HL-60 (cell line): ENCODE measurements around the gene ECSCR.

Experiments used
- DNase-seq, 2 experiments: peaks; one replicate each; pipeline ENCODE4 v3.0.0-alpha.2; 2010 to 2020; ENCODE audit warnings: low read depth in 1 of 2, low spot score in 1 of 2
- H3K27ac ChIP-seq: fragments of 250-450 bp; sonication (Bioruptor Pico); replicated peaks from 2 replicates; pipeline ENCODE4 v1.5.1; 2020; ENCODE audit warnings: mild to moderate bottlenecking, moderate library complexity
- H3K27me3 ChIP-seq: fragments of 250-450 bp; sonication (Bioruptor Pico); 2 replicates; pipeline ENCODE4 v1.5.1; 2021; ENCODE audit warnings: mild to moderate bottlenecking, moderate library complexity; ENCODE audit not compliant: insufficient read depth, poor library complexity, severe bottlenecking
- H3K4me3 ChIP-seq: replicated peaks from 2 replicates; pipeline ENCODE4 v1.5.1; 2011; ENCODE audit warnings: mild to moderate bottlenecking, control low read depth, low read length; ENCODE audit not compliant: insufficient read depth
- GABPA ChIP-seq: IDR thresholded peaks from 2 replicates; pipeline ENCODE4 v1.6.1; 2012; ENCODE audit warnings: low read depth
- POLR2AphosphoS5 ChIP-seq: IDR thresholded peaks from 2 replicates; pipeline ENCODE4 v1.6.1; 2012; ENCODE audit warnings: low read depth
- SPI1 ChIP-seq: IDR thresholded peaks from 2 replicates; pipeline ENCODE4 v1.6.1; 2012; ENCODE audit warnings: low read depth, mild to moderate bottlenecking, borderline replicate concordance
- TF ChIP-seq, protein P1 (sequence below): IDR thresholded peaks from one replicate; pipeline ENCODE4 v1.5.1; 2011; ENCODE audit warnings: low read length, control low read depth, inconsistent platforms; ENCODE audit not compliant: insufficient read depth
- TF ChIP-seq, protein P2 (sequence below): IDR thresholded peaks from 2 replicates; pipeline ENCODE4 v1.6.1; 2012; ENCODE audit warnings: low read depth; ENCODE audit not compliant: insufficient replicate concordance

Gene ECSCR

DNA sequence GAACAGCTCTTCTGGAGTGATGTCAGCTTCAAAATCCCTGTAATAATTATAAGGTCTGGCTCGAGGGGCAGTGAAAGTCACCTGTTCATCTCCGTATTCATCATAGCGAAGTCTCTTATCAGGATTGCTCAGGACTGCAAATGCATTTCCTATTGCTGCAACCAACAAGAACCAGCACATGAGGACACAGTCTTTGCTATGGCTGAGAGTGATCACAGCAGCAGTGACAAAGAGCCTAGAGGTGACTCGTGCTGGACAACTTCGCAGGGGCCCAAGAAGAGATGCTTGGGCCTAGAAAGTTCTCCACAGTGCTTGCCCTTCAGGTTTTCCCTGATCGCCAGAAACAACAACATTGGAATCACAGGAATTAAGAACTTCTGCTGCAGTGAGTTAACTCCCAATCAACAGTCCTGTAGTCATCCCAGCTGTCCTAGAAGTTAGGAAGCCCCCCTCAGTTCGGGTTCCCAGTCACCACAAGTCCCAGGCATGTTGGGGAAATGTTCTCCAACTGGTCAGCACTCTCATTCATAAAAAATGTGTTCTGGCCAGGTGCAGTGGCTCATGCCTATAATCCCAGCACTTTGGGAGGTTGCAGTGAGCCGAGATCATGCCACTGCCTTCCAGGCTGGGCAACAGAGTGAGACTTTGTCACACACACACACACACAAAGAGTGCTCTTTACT, 36.2 kb downstream of the ECSCR start:
- DNase-seq = no peak
- TF ChIP-seq, protein P1, sequence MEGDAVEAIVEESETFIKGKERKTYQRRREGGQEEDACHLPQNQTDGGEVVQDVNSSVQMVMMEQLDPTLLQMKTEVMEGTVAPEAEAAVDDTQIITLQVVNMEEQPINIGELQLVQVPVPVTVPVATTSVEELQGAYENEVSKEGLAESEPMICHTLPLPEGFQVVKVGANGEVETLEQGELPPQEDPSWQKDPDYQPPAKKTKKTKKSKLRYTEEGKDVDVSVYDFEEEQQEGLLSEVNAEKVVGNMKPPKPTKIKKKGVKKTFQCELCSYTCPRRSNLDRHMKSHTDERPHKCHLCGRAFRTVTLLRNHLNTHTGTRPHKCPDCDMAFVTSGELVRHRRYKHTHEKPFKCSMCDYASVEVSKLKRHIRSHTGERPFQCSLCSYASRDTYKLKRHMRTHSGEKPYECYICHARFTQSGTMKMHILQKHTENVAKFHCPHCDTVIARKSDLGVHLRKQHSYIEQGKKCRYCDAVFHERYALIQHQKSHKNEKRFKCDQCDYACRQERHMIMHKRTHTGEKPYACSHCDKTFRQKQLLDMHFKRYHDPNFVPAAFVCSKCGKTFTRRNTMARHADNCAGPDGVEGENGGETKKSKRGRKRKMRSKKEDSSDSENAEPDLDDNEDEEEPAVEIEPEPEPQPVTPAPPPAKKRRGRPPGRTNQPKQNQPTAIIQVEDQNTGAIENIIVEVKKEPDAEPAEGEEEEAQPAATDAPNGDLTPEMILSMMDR = no peak
- TF ChIP-seq SPI1 (no peak), GABPA (no peak), POLR2AphosphoS5 (no peak)
- TF ChIP-seq, protein P2, sequence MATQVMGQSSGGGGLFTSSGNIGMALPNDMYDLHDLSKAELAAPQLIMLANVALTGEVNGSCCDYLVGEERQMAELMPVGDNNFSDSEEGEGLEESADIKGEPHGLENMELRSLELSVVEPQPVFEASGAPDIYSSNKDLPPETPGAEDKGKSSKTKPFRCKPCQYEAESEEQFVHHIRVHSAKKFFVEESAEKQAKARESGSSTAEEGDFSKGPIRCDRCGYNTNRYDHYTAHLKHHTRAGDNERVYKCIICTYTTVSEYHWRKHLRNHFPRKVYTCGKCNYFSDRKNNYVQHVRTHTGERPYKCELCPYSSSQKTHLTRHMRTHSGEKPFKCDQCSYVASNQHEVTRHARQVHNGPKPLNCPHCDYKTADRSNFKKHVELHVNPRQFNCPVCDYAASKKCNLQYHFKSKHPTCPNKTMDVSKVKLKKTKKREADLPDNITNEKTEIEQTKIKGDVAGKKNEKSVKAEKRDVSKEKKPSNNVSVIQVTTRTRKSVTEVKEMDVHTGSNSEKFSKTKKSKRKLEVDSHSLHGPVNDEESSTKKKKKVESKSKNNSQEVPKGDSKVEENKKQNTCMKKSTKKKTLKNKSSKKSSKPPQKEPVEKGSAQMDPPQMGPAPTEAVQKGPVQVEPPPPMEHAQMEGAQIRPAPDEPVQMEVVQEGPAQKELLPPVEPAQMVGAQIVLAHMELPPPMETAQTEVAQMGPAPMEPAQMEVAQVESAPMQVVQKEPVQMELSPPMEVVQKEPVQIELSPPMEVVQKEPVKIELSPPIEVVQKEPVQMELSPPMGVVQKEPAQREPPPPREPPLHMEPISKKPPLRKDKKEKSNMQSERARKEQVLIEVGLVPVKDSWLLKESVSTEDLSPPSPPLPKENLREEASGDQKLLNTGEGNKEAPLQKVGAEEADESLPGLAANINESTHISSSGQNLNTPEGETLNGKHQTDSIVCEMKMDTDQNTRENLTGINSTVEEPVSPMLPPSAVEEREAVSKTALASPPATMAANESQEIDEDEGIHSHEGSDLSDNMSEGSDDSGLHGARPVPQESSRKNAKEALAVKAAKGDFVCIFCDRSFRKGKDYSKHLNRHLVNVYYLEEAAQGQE = no peak
- H3K27ac ChIP-seq = no peak overlapping the region

DNA sequence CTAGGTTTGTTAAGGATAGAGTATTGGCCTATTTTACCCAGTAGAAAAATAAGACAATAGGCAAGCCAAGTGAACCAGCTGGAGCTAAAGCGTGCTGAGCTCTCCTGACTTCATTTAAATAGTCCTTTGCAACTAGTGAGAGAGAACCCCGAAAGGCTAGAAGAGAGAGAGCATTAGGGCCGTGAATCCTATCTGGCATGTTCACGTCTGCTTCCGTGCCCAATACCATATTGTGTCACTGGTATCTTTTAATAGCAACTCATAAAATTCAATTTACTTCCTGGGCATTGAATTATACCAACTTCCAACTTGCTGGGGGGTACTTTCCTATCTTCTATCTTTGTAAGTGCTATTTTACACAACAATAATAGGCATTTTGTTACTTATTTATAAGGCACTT, 37.0 kb downstream of the ECSCR start:
- H3K27ac ChIP-seq = no peak overlapping the region
- TF ChIP-seq GABPA = no peak
- TF ChIP-seq, protein P1 = no peak
- TF ChIP-seq, protein P2 = no peak

More for the DNA sequence above, 36.2 kb downstream of the ECSCR start:
- Histone ChIP-seq H3K4me3 (no peak overlapping the region), H3K27me3 (no peaks in the 10 kb centered on the region)

DNA sequence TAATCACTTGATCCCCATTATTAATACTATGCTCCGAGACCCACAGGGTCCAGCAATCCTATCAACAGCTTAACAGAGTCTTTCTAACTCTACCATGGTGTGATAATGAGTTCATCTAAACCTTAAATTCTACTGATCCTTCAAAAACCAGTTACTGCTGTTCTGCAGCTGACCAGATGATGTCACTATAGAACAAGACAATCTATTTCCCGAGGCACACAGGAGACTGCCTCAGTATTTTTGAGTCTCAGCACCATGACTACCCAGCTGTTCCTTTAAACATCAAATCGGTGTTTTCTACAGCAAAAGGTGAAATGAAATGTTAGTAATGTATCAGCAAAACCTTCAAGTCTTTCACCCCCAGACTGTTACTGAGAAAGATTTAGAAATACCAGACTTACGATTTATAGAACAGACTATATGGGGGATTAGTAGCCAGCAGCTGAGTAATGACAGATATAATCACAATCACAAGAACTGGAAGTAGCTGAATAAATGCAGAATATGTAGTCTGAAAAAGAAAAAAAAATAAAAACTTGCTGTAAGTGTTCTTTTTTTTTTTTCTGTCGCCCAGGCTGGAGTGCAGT, 40.1 kb downstream of the ECSCR start:
- Histone ChIP-seq H3K4me3 (no peak overlapping the region), H3K27me3 (no peaks in the 10 kb centered on the region), H3K27ac (no peak overlapping the region)
- TF ChIP-seq POLR2AphosphoS5 = no peak
- TF ChIP-seq, protein P2 = no peak
- no peak for TF ChIP-seq GABPA
- TF ChIP-seq, protein P1 = peak; percentile 49
- no peak for TF ChIP-seq SPI1
- DNase-seq = peak; percentile 35 to 47

More for the DNA sequence above, 37.0 kb downstream of the ECSCR start:
- DNase-seq = no peak
- H3K4me3 ChIP-seq = no peak overlapping the region
- H3K27me3 ChIP-seq = no peaks in the 10 kb centered on the region
